H9 (cell line): ENCODE data around the gene CDH1. TPM values are rescaled to one million over a fixed set of nuclear protein-coding genes. Genes with fewer than 3 reads are reported as not detected.

Experiments
- DNase-seq: peaks from one replicate; pipeline ENCODE4 v3.0.0-alpha.2; 2017
- H2AFZ ChIP-seq: one replicate; pipeline ENCODE4 v1.6.1; 2013; ENCODE audit warnings: mild to moderate bottlenecking, low read length, control low read depth, moderate library complexity
- H2AK5ac ChIP-seq: 2 replicates; pipeline ENCODE4 v1.6.1; 2013; ENCODE audit warnings: low read length, control low read depth, mixed read lengths; ENCODE audit not compliant: insufficient read length
- H2BK120ac ChIP-seq: one replicate; pipeline ENCODE4 v1.6.1; 2013; ENCODE audit warnings: low read depth, mild to moderate bottlenecking, low read length, control low read depth, inconsistent platforms; ENCODE audit not compliant: poor library complexity, severe bottlenecking
- H2BK12ac ChIP-seq: 2 replicates; pipeline ENCODE4 v1.6.1; 2013; ENCODE audit warnings: low read length, control low read depth, mixed read lengths, low read depth; ENCODE audit not compliant: insufficient read length
- H2BK15ac ChIP-seq: 2 replicates; pipeline ENCODE4 v1.6.1; 2013; ENCODE audit warnings: low read depth, low read length, control low read depth
- H2BK20ac ChIP-seq: one replicate; pipeline ENCODE4 v1.6.1; 2013; ENCODE audit warnings: low read depth, mild to moderate bottlenecking, low read length, control low read depth, inconsistent platforms; ENCODE audit not compliant: poor library complexity, severe bottlenecking
- H2BK5ac ChIP-seq: 2 replicates; pipeline ENCODE4 v1.6.1; 2013; ENCODE audit warnings: low read length, control low read depth, mixed read lengths; ENCODE audit not compliant: insufficient read length
- H3K14ac ChIP-seq: 2 replicates; pipeline ENCODE4 v1.6.1; 2013; ENCODE audit warnings: low read length, control low read depth; ENCODE audit not compliant: insufficient read depth
- H3K18ac ChIP-seq: 2 replicates; pipeline ENCODE4 v1.6.1; 2013; ENCODE audit warnings: low read depth, mild to moderate bottlenecking, mixed read lengths, low read length, control low read depth; ENCODE audit not compliant: insufficient read length
- H3K23ac ChIP-seq: 2 replicates; pipeline ENCODE4 v1.6.1; 2013; ENCODE audit warnings: low read length, control low read depth, mixed read lengths, low read depth; ENCODE audit not compliant: insufficient read length
- H3K23me2 ChIP-seq: 2 replicates; pipeline ENCODE4 v1.6.1; 2013; ENCODE audit warnings: low read depth, mild to moderate bottlenecking, mixed read lengths, low read length, control low read depth; ENCODE audit not compliant: insufficient read length, poor library complexity, severe bottlenecking
- H3K27ac ChIP-seq: 2 replicates; pipeline ENCODE4 v1.5.1; 2013; ENCODE audit warnings: low read length, control low read depth, mixed read lengths, low read depth; ENCODE audit not compliant: insufficient read length
- H3K27me3 ChIP-seq: 2 replicates; pipeline ENCODE4 v1.6.1; 2013; ENCODE audit warnings: low read length, control low read depth, inconsistent platforms; ENCODE audit not compliant: insufficient read depth
- H3K4ac ChIP-seq: 2 replicates; pipeline ENCODE4 v1.6.1; 2013; ENCODE audit warnings: low read depth, mild to moderate bottlenecking, control low read depth, inconsistent platforms, low read length, moderate library complexity
- H3K4me1 ChIP-seq: 2 replicates; pipeline ENCODE4 v1.6.1; 2013; ENCODE audit warnings: low read length, control low read depth, inconsistent platforms; ENCODE audit not compliant: insufficient read depth
- H3K4me2 ChIP-seq: 2 replicates; pipeline ENCODE4 v1.6.1; 2013; ENCODE audit warnings: low read length, control low read depth, mixed read lengths; ENCODE audit not compliant: insufficient read length, insufficient read depth
- H3K56ac ChIP-seq: 2 replicates; pipeline ENCODE4 v1.6.1; 2013; ENCODE audit warnings: low read depth, mild to moderate bottlenecking, mixed read lengths, low read length, control low read depth; ENCODE audit not compliant: insufficient read length
- H3K79me1 ChIP-seq: 2 replicates; pipeline ENCODE4 v1.6.1; 2013; ENCODE audit warnings: low read depth, mild to moderate bottlenecking, moderate library complexity, low read length, control low read depth, inconsistent platforms; ENCODE audit not compliant: insufficient read depth, poor library complexity, severe bottlenecking
- H3K79me2 ChIP-seq: 2 replicates; pipeline ENCODE4 v1.6.1; 2013; ENCODE audit warnings: low read length, control low read depth, inconsistent platforms; ENCODE audit not compliant: insufficient read depth
- H3K9ac ChIP-seq: 2 replicates; pipeline ENCODE4 v1.6.1; 2013; ENCODE audit warnings: low read length, control low read depth, mixed read lengths; ENCODE audit not compliant: insufficient read length; ENCODE audit errors: extremely low read depth
- H3K9me3 ChIP-seq: one replicate; pipeline ENCODE4 v1.6.1; 2013; ENCODE audit warnings: low read depth, low read length, inconsistent platforms; ENCODE audit not compliant: control insufficient read depth
- H3T11ph ChIP-seq: one replicate; pipeline ENCODE4 v1.6.1; 2013; ENCODE audit warnings: mild to moderate bottlenecking, low read length, control low read depth, inconsistent platforms
- H4K20me1 ChIP-seq: one replicate; pipeline ENCODE4 v1.6.1; 2013; ENCODE audit not compliant: control insufficient read depth, insufficient read length, insufficient read depth
- H4K5ac ChIP-seq: 2 replicates; pipeline ENCODE4 v1.6.1; 2013; ENCODE audit warnings: low read depth, mild to moderate bottlenecking, mixed read lengths, low read length, control low read depth; ENCODE audit not compliant: insufficient read length
- H4K8ac ChIP-seq: replicated peaks from 2 replicates; pipeline ENCODE4 v1.6.1; 2013; ENCODE audit warnings: low read length, control low read depth, mixed read lengths, low read depth; ENCODE audit not compliant: insufficient read length
- H4K91ac ChIP-seq: 2 replicates; pipeline ENCODE4 v1.6.1; 2013; ENCODE audit warnings: low read depth, mild to moderate bottlenecking, moderate library complexity, mixed read lengths, low read length, control low read depth; ENCODE audit not compliant: insufficient read length
- H3K27ac Mint-ChIP-seq, 3 experiments: 2 replicates in 2 of 3; 3 replicates in 1 of 3; pipeline ENCODE4 v1.8.0; 2020 to 2021; ENCODE audit warnings: mixed read lengths in 3 of 3, mild to moderate bottlenecking in 1 of 3, moderate library complexity in 1 of 3
- H3K27me3 Mint-ChIP-seq: 2 replicates; pipeline ENCODE4 v1.8.0; 2021; ENCODE audit warnings: low read depth, mild to moderate bottlenecking, moderate library complexity, mixed read lengths
- H3K36me3 Mint-ChIP-seq, 3 experiments: 2 replicates in 2 of 3; 3 replicates in 1 of 3; pipeline ENCODE4 v1.8.0; 2020 to 2021; ENCODE audit warnings: low read depth in 3 of 3, mixed read lengths in 3 of 3; ENCODE audit not compliant: insufficient read depth in 1 of 3
- H3K4me1 Mint-ChIP-seq, 2 experiments: 2 replicates each; pipeline ENCODE4 v1.8.0; 2020; ENCODE audit warnings: mixed read lengths in 2 of 2
- H3K4me3 Mint-ChIP-seq, 2 experiments: 2 replicates in 1 of 2; 3 replicates in 1 of 2; pipeline ENCODE4 v1.8.0; 2020 to 2021; ENCODE audit warnings: mild to moderate bottlenecking in 2 of 2, mixed read lengths in 2 of 2, moderate library complexity in 1 of 2
- H3K9me3 Mint-ChIP-seq, 2 experiments: 2 replicates in 1 of 2; 3 replicates in 1 of 2; pipeline ENCODE4 v1.8.0; 2020; ENCODE audit warnings: mild to moderate bottlenecking in 2 of 2, mixed read lengths in 2 of 2, moderate library complexity in 1 of 2
- CTCF ChIP-seq: fragments of 200-600 bp; sonication (generic); conservative IDR thresholded peaks from 3 replicates; pipeline ENCODE4 v1.8.0; 2021; ENCODE audit warnings: antibody characterized with exemption, mild to moderate bottlenecking
- WGBS: extraction: QIAGEN DNeasy Blood & Tissue Kit; methylation state at CpG from one replicate; pipeline ENCODE4 v1.1.7; 2013; ENCODE audit warnings: missing lambda C conversion rate, low lambda C conversion rate, mixed read lengths; ENCODE audit not compliant: insufficient read length; ENCODE audit errors: extremely low coverage; 5-methylcytosine and 5-hydroxymethylcytosine counted together
- total RNA-seq: library from RNA; stranded (reverse); gene quantifications from 2 replicates; pipeline ENCODE4 v1.2.1, GENCODE V29; 2021

CDH1 gene
- total RNA-seq, 1 experiment from 2014 or later: 237 TPM

GRCh38 chr16:68717684-68718083, 19.4 kb upstream of the CDH1 start:
- Mint-ChIP-seq H3K9me3 (peaks cover 2 to 3% of the 10 kb centered on the region in 2 experiments; a peak in 2 of 5 replicates), H3K4me3 (no peak overlapping the region), H3K36me3 (no peaks in the 10 kb centered on the region; a peak in 3 of 7 replicates), H3K27ac (no peak overlapping the region), H3K4me1 (peaks cover 15 to 16% of the 10 kb centered on the region in 2 experiments), H3K27me3 (peaks cover 1% of the 10 kb centered on the region; the same call in 1 of the 2 replicates)
- Histone ChIP-seq H3K14ac (no peak overlapping the region), H3K23me2 (no peaks in the 10 kb centered on the region), H3K23ac (no peak overlapping the region), H3K9ac (no peak overlapping the region), H3K4me2 (no peak overlapping the region), H4K91ac (no peak overlapping the region), H4K8ac (no peak overlapping the region), H4K5ac (no peak overlapping the region), H2BK15ac (no peak overlapping the region), H3K18ac (no peak overlapping the region), H3K79me1 (no peaks in the 10 kb centered on the region), H2AFZ (no peak overlapping the region), H3K79me2 (no peaks in the 10 kb centered on the region), H3T11ph (no peak overlapping the region), H3K4ac (no peak overlapping the region), H3K27ac (no peak overlapping the region), H2BK12ac (no peak overlapping the region), H3K4me1 (no peaks in the 10 kb centered on the region), H3K27me3 (no peaks in the 10 kb centered on the region), H2BK20ac (no peak overlapping the region), H3K56ac (no peak overlapping the region), H3K9me3 (no peaks in the 10 kb centered on the region), H2BK120ac (no peak overlapping the region), H2AK5ac (no peak overlapping the region), H4K20me1 (no peaks in the 10 kb centered on the region), H2BK5ac (no peak overlapping the region)
- TF ChIP-seq CTCF: no peak
- no peak for DNase-seq
- no CpG with 5 or more reads among the region's 4 CpGs for WGBS
